ENCODE results near the gene ERBIN. TPM values are rescaled to one million over a fixed set of nuclear protein-coding genes. Genes with fewer than 3 reads are reported as not detected.
"Not testable (repeated sequence)": the region's sequence is repeated elsewhere in the genome, so short reads cannot be mapped to it uniquely, and the experiment has no call there.

ERBIN gene
- total and polyA plus RNA-seq, 2 of the 13 experiments (the other 11 are each of a cell fraction or from before 2014, with no cell fraction given) = 14.4 to 41.7 TPM

GRCh38 chr5:65914641-65915196, 11.7 kb upstream of the ERBIN start:
- H2AFZ ChIP-seq (ENCODE audit: low read length) = no peak overlapping the region
- H3K27me3 ChIP-seq (ENCODE audit: control insufficient read depth in 1 of 2, insufficient read depth in 2 of 2, low read length in 2 of 2) = no peaks in the 10 kb centered on the region
- peak overlapping the region in 2 of 3 experiments; percentile 0 to 18; a peak in 1 of 6 replicates for H3K4me3 ChIP-seq (replicated peaks in 1 of 3; ENCODE audit: insufficient read depth in 1 of 3, low read depth in 2 of 3, low read length in 3 of 3)
- ChIA-PET CTCF (ENCODE audit: low intra/inter-chr PET ratio, low total read pairs) (no interaction called here), POLR2A (interaction anchor here (1.2 kb wide), 1 partner anchor 10 kb away, joined by 3 read pairs; no protein-coding TSS in a partner anchor)
- no peaks in the 10 kb centered on the region for H4K20me1 ChIP-seq (ENCODE audit: insufficient read depth, low read length)
- H3K36me3 ChIP-seq (replicated peaks in 1 of 2; ENCODE audit: control insufficient read depth in 1 of 2, insufficient read depth in 2 of 2, low read length in 2 of 2) = no peaks in the 10 kb centered on the region
- in situ Hi-C loops (cut with HindIII; ENCODE audit: extremely low pct_ligation_motif_present, low pct_unique_long_range_greater_than_20kb) = no loop called here
- FAIRE-seq = no peak
- DNase-seq (ENCODE audit: low spot score) = peak; percentile 17
- TF ChIP-seq TEAD3 (CRISPR knock-in tag; optimal IDR thresholded peaks at IDR 0.05; ENCODE audit: borderline replicate concordance) (peak; percentile 10), SAP130 (CRISPR knock-in tag; IDR thresholded peaks at IDR 0.05; ENCODE audit: low read depth) (peak; percentile 13; the same call in 1 of the 2 replicates), ZNF710 (CRISPR knock-in tag; IDR thresholded peaks at IDR 0.05; ENCODE audit: borderline replicate concordance) (no peak)
- no peaks in the 10 kb centered on the region for H3K9me3 ChIP-seq (ENCODE audit: low read length)
- WGBS (ENCODE audit: low lambda C conversion rate) = 3% methylated on average over 3 of the region's 3 CpGs
- no peak overlapping the region for H3K9ac ChIP-seq (ENCODE audit: insufficient read depth, low read depth, low read length)
- peak overlapping the region; percentile 55 for H3K4me2 ChIP-seq (ENCODE audit: low read depth, low read length)
- H3K4me1 ChIP-seq (ENCODE audit: insufficient read depth, low read length) = peaks cover 26% of the 10 kb centered on the region
- peak; percentile 87 for ATAC-seq
- no peaks in the 10 kb centered on the region for H3K79me2 ChIP-seq (ENCODE audit: insufficient read depth, low read length)
- intact Hi-C loops (cut with micrococcal nuclease; ENCODE audit: unreplicated experiment) = loop anchor here (5.0 kb wide), 1 partner anchor 52 kb away; no protein-coding TSS in a partner anchor
- H3K27ac ChIP-seq (ENCODE audit: extremely low read length, insufficient read depth, low read length) = no peak overlapping the region
- no TSS peak for BruUV-seq (replicated peaks)

- H3K9me3 ChIP-seq (ENCODE audit: low read length); H3K27me3 ChIP-seq (ENCODE audit: control insufficient read depth in 1 of 2, insufficient read depth in 2 of 2, low read length in 2 of 2); BruUV-seq (replicated peaks); H3K36me3 ChIP-seq (replicated peaks in 1 of 2; ENCODE audit: control insufficient read depth in 1 of 2, insufficient read depth in 2 of 2, low read length in 2 of 2); H3K4me3 ChIP-seq (replicated peaks in 1 of 3; ENCODE audit: insufficient read depth in 1 of 3, low read depth in 2 of 3, low read length in 3 of 3); DNase-seq (ENCODE audit: low spot score); H3K27ac ChIP-seq (ENCODE audit: extremely low read length, insufficient read depth, low read length); intact Hi-C loops (cut with micrococcal nuclease; ENCODE audit: unreplicated experiment); H3K9ac ChIP-seq (ENCODE audit: insufficient read depth, low read depth, low read length); H3K79me2 ChIP-seq (ENCODE audit: insufficient read depth, low read length); CTCF ChIA-PET (ENCODE audit: low intra/inter-chr PET ratio, low total read pairs); H2AFZ ChIP-seq (ENCODE audit: low read length); H3K4me2 ChIP-seq (ENCODE audit: low read depth, low read length); FAIRE-seq; in situ Hi-C loops (cut with HindIII; ENCODE audit: extremely low pct_ligation_motif_present, low pct_unique_long_range_greater_than_20kb); ATAC-seq; H4K20me1 ChIP-seq (ENCODE audit: insufficient read depth, low read length): not testable (repeated sequence)
- peaks cover 26% of the 10 kb centered on the region for H3K4me1 ChIP-seq (ENCODE audit: insufficient read depth, low read length)
- POLR2A ChIA-PET = interaction anchor here (1.2 kb wide), 1 partner anchor 9 kb away, joined by 3 read pairs; no protein-coding TSS in a partner anchor
- WGBS (ENCODE audit: low lambda C conversion rate) = 48% methylated on average over 6 of the region's 6 CpGs
Measured at GRCh38 chr5:65915661-65916060, 10.7 kb upstream of the ERBIN start.

Measured in HepG2 (cell line).